ENCODE measurements around the gene LIPC.

GRCh38 chr15:58501636-58502188, 69.9 kb downstream of the LIPC start:
- TF ChIP-seq, protein P1, sequence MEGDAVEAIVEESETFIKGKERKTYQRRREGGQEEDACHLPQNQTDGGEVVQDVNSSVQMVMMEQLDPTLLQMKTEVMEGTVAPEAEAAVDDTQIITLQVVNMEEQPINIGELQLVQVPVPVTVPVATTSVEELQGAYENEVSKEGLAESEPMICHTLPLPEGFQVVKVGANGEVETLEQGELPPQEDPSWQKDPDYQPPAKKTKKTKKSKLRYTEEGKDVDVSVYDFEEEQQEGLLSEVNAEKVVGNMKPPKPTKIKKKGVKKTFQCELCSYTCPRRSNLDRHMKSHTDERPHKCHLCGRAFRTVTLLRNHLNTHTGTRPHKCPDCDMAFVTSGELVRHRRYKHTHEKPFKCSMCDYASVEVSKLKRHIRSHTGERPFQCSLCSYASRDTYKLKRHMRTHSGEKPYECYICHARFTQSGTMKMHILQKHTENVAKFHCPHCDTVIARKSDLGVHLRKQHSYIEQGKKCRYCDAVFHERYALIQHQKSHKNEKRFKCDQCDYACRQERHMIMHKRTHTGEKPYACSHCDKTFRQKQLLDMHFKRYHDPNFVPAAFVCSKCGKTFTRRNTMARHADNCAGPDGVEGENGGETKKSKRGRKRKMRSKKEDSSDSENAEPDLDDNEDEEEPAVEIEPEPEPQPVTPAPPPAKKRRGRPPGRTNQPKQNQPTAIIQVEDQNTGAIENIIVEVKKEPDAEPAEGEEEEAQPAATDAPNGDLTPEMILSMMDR (conservative IDR thresholded peaks at IDR 0.05; ENCODE audit: low read depth, low read length), result no peak
- TF ChIP-seq EZH2 (IDR thresholded peaks at IDR 0.05; ENCODE audit: borderline replicate concordance, low read depth, low read length, poor library complexity, severe bottlenecking), result no peak

All from A673 (cell line).